SK-N-SH (cell line): ENCODE data around the gene CD274. TPM values are rescaled to one million over a fixed set of nuclear protein-coding genes. Genes with fewer than 3 reads are reported as not detected.
A peak's percentile ranks its signal among the peaks of the same experiment; 100 is the strongest.

Experiments
- CTCF ChIA-PET: fragments of 300-600, 350-600 bp; formaldehyde crosslinking; extraction: SDS; loops from one replicate; lab custom pipeline; 2021; lab: Yijun Ruan, JAX
- POLR2A ChIA-PET: fragments of 350-600 bp; sonication (Branson Sonifier 250); formaldehyde crosslinking; extraction: SDS; loops from one replicate; lab custom pipeline; 2020; ENCODE audit warnings: antibody characterized with exemption, inconsistent platforms; lab: Yijun Ruan, JAX
- DNase-seq: peaks from one replicate; pipeline ENCODE4 v3.0.0; 2012
- H2AFZ ChIP-seq: fragments of 200-600 bp; sonication (generic); 2 replicates; pipeline ENCODE4 v1.8.1; 2016; ENCODE audit warnings: antibody characterized with exemption, mild to moderate bottlenecking, low read depth
- H3F3A ChIP-seq: fragments of 200-600 bp; sonication (generic); replicated peaks from 2 replicates; pipeline ENCODE3; 2016; ENCODE audit warnings: antibody characterized with exemption, mild to moderate bottlenecking; ENCODE audit not compliant: insufficient read depth
- H3K27ac ChIP-seq, 2 experiments: fragments of 200-500 bp in 1 of 2; fragments of 200-600 bp in 1 of 2; sonication (Bioruptor generic) in 1 of 2; sonication (generic), shearing (Covaris generic) in 1 of 2; 2 replicates each; pipeline versions ENCODE4 v1.5.1 to v1.6.1; 2014 to 2016; ENCODE audit warnings: low read depth in 2 of 2, inconsistent platforms in 1 of 2, low read length in 1 of 2, mild to moderate bottlenecking in 1 of 2, mixed read lengths in 1 of 2
- H3K27me3 ChIP-seq: fragments of 200-600 bp; sonication (generic), shearing (Covaris generic); 2 replicates; pipeline ENCODE4 v1.6.1; 2016; ENCODE audit warnings: mixed run types; ENCODE audit not compliant: insufficient read depth
- H3K36me3 ChIP-seq, 2 experiments: fragments of 200-500 bp in 1 of 2; fragments of 200-600 bp in 1 of 2; sonication (Bioruptor generic) in 1 of 2; sonication (generic) in 1 of 2; replicated peaks in 1 of 2; 2 replicates each; pipeline versions ENCODE3 to v1.5.1; 2014 to 2016; ENCODE audit warnings: low read length in 1 of 2, mild to moderate bottlenecking in 1 of 2; ENCODE audit not compliant: insufficient read depth in 2 of 2, control insufficient read depth in 1 of 2
- H3K4me1 ChIP-seq, 2 experiments: fragments of 200-500 bp in 1 of 2; fragments of 200-600 bp in 1 of 2; sonication (Bioruptor generic) in 1 of 2; sonication (generic), shearing (Covaris generic) in 1 of 2; 2 replicates each; pipeline versions ENCODE4 v1.5.1 to v1.6.1; 2014 to 2016; ENCODE audit warnings: low read depth in 1 of 2, low read length in 1 of 2, mixed run types in 1 of 2; ENCODE audit not compliant: insufficient read depth in 2 of 2, control insufficient read depth in 1 of 2
- H3K4me2 ChIP-seq: fragments of 200-600 bp; sonication (generic), shearing (Covaris generic); 2 replicates; pipeline ENCODE4 v1.6.1; 2017; ENCODE audit warnings: mixed run types
- H3K4me3 ChIP-seq, 2 experiments: fragments of 200-500 bp in 1 of 2; fragments of 200-600 bp in 1 of 2; sonication (Bioruptor generic) in 1 of 2; sonication (generic), shearing (Covaris generic) in 1 of 2; 2 replicates each; pipeline versions ENCODE4 v1.5.1 to v1.8.1; 2014 to 2016; ENCODE audit warnings: low read depth in 2 of 2, inconsistent platforms in 1 of 2, low read length in 1 of 2, mild to moderate bottlenecking in 1 of 2, mixed read lengths in 1 of 2, moderate library complexity in 1 of 2
- H3K79me2 ChIP-seq: fragments of 200-600 bp; sonication (generic); 2 replicates; pipeline ENCODE4 v1.8.1; 2017; ENCODE audit warnings: mild to moderate bottlenecking; ENCODE audit not compliant: insufficient read depth
- H3K9ac ChIP-seq: fragments of 200-600 bp; sonication (generic); 2 replicates; pipeline ENCODE4 v1.6.1; 2017; ENCODE audit warnings: mixed run types
- H3K9me2 ChIP-seq: fragments of 200-600 bp; sonication (generic); 2 replicates; pipeline ENCODE4 v1.6.1; 2017; ENCODE audit warnings: mixed run types
- H3K9me3 ChIP-seq: fragments of 200-600 bp; sonication (generic); 2 replicates; pipeline ENCODE4 v1.6.1; 2017; ENCODE audit warnings: mixed run types, mild to moderate bottlenecking, moderate library complexity
- H4K20me1 ChIP-seq: fragments of 200-600 bp; sonication (generic); 2 replicates; pipeline ENCODE4 v1.6.1; 2017; ENCODE audit warnings: mild to moderate bottlenecking, mixed run types; ENCODE audit not compliant: insufficient read depth
- EP300 ChIP-seq, 2 experiments: IDR thresholded peaks; 2 replicates each; pipeline versions ENCODE4 v1.4.0 to v1.6.1; 2012; ENCODE audit warnings: borderline replicate concordance in 1 of 2, low read depth in 1 of 2, low read length in 1 of 2
- RAD21 ChIP-seq: IDR thresholded peaks from 2 replicates; pipeline ENCODE4 v1.6.1; 2012; ENCODE audit warnings: mild to moderate bottlenecking, low read length
- YY1 ChIP-seq: IDR thresholded peaks from 2 replicates; pipeline ENCODE4 v1.4.0; 2012; ENCODE audit warnings: low read depth, mild to moderate bottlenecking
- WGBS: methylation state at CpG from one replicate; pipeline ENCODE4 v1.1.6; 2017; ENCODE audit warnings: low lambda C conversion rate; 5-methylcytosine and 5-hydroxymethylcytosine counted together
- polyA plus RNA-seq, 3 experiments: library from polyadenylated mRNA; depleted of rRNA; stranded (reverse); fragments of >200 nt; gene quantifications; 2 replicates each; pipeline ENCODE4 v1.2.3, GENCODE V29; 2012
- TF ChIP-seq, protein P1 (sequence below): fragments of 200-600 bp; sonication (generic); IDR thresholded peaks from 2 replicates; pipeline ENCODE4 v1.6.1; 2017; ENCODE audit warnings: antibody characterized with exemption, mild to moderate bottlenecking, moderate library complexity
- TF ChIP-seq, protein P2 (sequence below): IDR thresholded peaks from 2 replicates; pipeline ENCODE4; 2012
- TF ChIP-seq, protein P3 (sequence below): IDR thresholded peaks from 2 replicates; pipeline ENCODE4 v1.6.1; 2012; ENCODE audit warnings: mild to moderate bottlenecking, low read depth, low read length, moderate library complexity

Gene CD274
- polyA plus RNA-seq, 1 of the 3 experiments (the other 2 are of a cell fraction): 25.8 TPM

DNA sequence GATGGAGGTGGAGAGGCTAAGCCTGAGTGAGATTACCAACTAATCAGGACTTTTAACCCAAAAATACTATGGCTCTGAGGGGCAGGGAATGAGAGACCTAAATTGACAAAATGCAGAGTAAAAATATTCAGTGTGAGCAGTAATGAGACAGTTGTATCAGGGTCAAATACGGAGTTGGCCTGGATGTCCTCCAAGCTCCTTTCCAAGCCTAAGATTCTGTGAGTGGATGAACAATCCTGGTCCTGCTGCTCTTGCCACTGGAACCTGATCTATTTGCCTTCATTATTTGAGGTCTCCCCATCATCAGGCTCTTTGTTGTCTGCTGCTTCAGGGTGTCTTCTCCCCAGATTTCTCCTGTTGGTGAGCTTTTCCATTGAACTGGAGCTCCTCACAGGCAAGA lies 61.1 kb downstream of the CD274 start (continued):
- TF ChIP-seq, protein P1, sequence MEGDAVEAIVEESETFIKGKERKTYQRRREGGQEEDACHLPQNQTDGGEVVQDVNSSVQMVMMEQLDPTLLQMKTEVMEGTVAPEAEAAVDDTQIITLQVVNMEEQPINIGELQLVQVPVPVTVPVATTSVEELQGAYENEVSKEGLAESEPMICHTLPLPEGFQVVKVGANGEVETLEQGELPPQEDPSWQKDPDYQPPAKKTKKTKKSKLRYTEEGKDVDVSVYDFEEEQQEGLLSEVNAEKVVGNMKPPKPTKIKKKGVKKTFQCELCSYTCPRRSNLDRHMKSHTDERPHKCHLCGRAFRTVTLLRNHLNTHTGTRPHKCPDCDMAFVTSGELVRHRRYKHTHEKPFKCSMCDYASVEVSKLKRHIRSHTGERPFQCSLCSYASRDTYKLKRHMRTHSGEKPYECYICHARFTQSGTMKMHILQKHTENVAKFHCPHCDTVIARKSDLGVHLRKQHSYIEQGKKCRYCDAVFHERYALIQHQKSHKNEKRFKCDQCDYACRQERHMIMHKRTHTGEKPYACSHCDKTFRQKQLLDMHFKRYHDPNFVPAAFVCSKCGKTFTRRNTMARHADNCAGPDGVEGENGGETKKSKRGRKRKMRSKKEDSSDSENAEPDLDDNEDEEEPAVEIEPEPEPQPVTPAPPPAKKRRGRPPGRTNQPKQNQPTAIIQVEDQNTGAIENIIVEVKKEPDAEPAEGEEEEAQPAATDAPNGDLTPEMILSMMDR: no peak

DNA sequence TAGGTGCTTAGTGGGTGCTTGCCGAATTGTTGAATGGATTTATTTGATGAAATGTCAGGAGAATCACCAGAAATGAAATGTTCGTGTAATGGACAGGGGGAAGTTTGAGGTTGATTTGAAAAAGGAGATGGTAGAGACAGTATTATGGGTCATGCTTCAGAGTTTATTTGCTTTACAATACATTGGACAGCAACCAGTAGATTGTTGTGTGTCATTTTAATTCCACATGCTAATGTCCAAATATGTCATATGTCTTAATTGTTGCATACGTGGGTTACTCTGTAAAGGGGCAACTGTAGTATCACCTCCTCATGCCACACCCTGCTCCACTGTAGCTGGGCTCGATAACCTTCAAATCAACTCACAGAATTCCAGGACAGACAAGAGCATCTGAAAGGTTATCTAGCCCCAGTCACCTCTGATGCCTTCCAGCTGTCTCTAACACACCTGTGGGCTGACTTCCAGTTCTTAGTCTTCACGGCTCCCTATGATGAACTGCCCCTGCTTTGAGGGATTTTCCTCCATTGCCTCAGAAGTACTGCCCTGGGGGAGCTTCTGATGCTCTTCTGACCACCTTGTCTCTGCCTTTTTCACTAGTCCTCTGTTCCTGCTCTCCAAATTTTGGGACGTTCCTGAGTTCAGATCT lies 61.7 kb downstream of the CD274 start:
- peaks cover 64% of the 10 kb centered on the region for H3K79me2 ChIP-seq
- no peaks in the 10 kb centered on the region for H4K20me1 ChIP-seq
- no peaks in the 10 kb centered on the region for H3K9me2 ChIP-seq
- peaks cover 33% of the 10 kb centered on the region for H3F3A ChIP-seq
- H3K9ac ChIP-seq: peak overlapping the region; percentile 83
- WGBS: 56% methylated on average over 6 of the region's 6 CpGs
- peak overlapping the region; percentile 37 to 58; a peak in 3 of 4 replicates for H3K4me3 ChIP-seq
- no peaks in the 10 kb centered on the region for H3K27me3 ChIP-seq
- no peak overlapping the region for H2AFZ ChIP-seq
- DNase-seq: no peak
- CTCF ChIA-PET: no interaction called here
- TF ChIP-seq, protein P2, sequence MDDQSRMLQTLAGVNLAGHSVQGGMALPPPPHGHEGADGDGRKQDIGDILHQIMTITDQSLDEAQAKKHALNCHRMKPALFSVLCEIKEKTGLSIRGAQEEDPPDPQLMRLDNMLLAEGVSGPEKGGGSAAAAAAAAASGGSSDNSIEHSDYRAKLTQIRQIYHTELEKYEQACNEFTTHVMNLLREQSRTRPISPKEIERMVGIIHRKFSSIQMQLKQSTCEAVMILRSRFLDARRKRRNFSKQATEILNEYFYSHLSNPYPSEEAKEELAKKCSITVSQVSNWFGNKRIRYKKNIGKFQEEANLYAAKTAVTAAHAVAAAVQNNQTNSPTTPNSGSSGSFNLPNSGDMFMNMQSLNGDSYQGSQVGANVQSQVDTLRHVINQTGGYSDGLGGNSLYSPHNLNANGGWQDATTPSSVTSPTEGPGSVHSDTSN: no peak
- TF ChIP-seq, protein P3, sequence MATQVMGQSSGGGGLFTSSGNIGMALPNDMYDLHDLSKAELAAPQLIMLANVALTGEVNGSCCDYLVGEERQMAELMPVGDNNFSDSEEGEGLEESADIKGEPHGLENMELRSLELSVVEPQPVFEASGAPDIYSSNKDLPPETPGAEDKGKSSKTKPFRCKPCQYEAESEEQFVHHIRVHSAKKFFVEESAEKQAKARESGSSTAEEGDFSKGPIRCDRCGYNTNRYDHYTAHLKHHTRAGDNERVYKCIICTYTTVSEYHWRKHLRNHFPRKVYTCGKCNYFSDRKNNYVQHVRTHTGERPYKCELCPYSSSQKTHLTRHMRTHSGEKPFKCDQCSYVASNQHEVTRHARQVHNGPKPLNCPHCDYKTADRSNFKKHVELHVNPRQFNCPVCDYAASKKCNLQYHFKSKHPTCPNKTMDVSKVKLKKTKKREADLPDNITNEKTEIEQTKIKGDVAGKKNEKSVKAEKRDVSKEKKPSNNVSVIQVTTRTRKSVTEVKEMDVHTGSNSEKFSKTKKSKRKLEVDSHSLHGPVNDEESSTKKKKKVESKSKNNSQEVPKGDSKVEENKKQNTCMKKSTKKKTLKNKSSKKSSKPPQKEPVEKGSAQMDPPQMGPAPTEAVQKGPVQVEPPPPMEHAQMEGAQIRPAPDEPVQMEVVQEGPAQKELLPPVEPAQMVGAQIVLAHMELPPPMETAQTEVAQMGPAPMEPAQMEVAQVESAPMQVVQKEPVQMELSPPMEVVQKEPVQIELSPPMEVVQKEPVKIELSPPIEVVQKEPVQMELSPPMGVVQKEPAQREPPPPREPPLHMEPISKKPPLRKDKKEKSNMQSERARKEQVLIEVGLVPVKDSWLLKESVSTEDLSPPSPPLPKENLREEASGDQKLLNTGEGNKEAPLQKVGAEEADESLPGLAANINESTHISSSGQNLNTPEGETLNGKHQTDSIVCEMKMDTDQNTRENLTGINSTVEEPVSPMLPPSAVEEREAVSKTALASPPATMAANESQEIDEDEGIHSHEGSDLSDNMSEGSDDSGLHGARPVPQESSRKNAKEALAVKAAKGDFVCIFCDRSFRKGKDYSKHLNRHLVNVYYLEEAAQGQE: peak; percentile 83
- H3K9me3 ChIP-seq: no peaks in the 10 kb centered on the region
- peak overlapping the region; percentile 83 for H3K4me2 ChIP-seq
- H3K4me1 ChIP-seq: peaks cover 13 to 29% of the 10 kb centered on the region in 2 experiments
- POLR2A ChIA-PET: no interaction called here
- no peaks in the 10 kb centered on the region for H3K36me3 ChIP-seq
- H3K27ac ChIP-seq: peak overlapping the region; percentile 91 to 100

DNA sequence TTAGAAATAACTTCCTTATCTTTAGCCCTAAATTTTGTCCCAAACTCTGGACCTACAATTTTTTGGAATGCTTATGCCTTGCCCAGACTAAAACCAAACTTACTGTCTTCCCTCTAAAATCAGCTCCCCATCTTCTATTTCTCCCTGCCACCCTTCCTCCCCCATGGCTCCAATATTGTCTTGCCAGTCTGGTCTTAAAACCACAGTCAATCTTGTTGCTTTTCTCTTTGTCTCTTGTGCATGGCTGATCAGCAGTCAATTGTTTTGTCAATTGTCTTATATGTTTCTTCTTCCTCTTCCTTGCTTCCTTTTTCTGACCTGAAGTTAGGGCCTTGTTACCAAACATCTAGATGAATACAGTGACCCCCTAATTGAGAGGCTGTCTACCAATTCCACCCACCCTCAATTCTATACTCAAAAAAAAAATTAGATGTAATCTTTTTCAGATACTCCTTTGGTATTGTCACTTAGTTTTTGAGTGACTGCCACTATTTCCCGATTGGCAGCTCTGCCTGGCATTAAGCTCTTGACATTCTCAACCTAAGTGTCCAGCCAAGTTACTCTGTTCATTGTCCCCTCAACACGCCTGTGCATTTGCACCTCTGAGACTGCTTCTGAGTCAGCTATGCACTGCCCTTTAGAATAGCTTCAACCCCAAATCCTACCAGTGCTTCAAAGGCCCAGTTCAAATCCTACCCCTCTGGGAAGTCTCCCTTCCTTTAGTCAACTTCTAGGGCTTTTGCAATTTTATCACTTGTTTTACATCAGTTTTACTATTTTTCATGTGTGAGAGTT lies 62.5 kb downstream of the CD274 start:
- H3K9me2 ChIP-seq: no peaks in the 10 kb centered on the region
- peaks cover 38% of the 10 kb centered on the region for H3F3A ChIP-seq
- H2AFZ ChIP-seq: no peak overlapping the region
- peak overlapping the region in 1 of 2 experiments; percentile 58; a peak in 3 of 4 replicates for H3K4me3 ChIP-seq
- no peak for DNase-seq
- H3K4me1 ChIP-seq: peaks cover 13 to 36% of the 10 kb centered on the region in 2 experiments
- POLR2A ChIA-PET: interaction anchor here (0.7 kb wide), 1 partner anchor 1814 kb away, joined by 4 read pairs; no protein-coding TSS in a partner anchor
- H3K79me2 ChIP-seq: peaks cover 72% of the 10 kb centered on the region
- H3K9ac ChIP-seq: peak overlapping the region; percentile 83; the same call in 1 of the 2 replicates
- CTCF ChIA-PET: no interaction called here
- WGBS: 80% methylated on average over 2 of the region's 2 CpGs
- peak overlapping the region; percentile 83 for H3K4me2 ChIP-seq
- H4K20me1 ChIP-seq: no peaks in the 10 kb centered on the region
- no peaks in the 10 kb centered on the region for H3K36me3 ChIP-seq
- H3K27ac ChIP-seq: peak overlapping the region in 1 of 2 experiments; percentile 100; a peak in 2 of 4 replicates
- TF ChIP-seq EP300 (IDR thresholded peaks at IDR 0.05; ENCODE audit: borderline replicate concordance in 1 of 2, low read depth in 1 of 2, low read length in 1 of 2) (no peak), YY1 (no peak), RAD21 (no peak)
- H3K9me3 ChIP-seq: no peaks in the 10 kb centered on the region
- no peaks in the 10 kb centered on the region for H3K27me3 ChIP-seq
